Neural cell (in vitro differentiated cells): ENCODE results near the gene MAGI1. TPM values are rescaled to one million over a fixed set of nuclear protein-coding genes. Genes with fewer than 3 reads are reported as not detected.

Experiments used
- H2AFZ ChIP-seq: fragments of 200-600, 300-800 bp; sonication (generic), shearing (Covaris generic); 2 replicates; pipeline ENCODE4 v1.6.0; 2014; ENCODE audit warnings: low read depth, mild to moderate bottlenecking, antibody characterized with exemption, low read length, moderate library complexity
- H3F3A ChIP-seq: fragments of 200-600 bp; shearing (Covaris generic); 2 replicates; pipeline ENCODE4 v1.6.1; 2016; ENCODE audit warnings: mild to moderate bottlenecking, moderate library complexity, mixed read lengths, antibody characterized with exemption, low read length; ENCODE audit not compliant: insufficient read depth, poor library complexity, severe bottlenecking
- H3K27ac ChIP-seq: fragments of 200-600, 300-800 bp; sonication (generic), shearing (Covaris generic); 2 replicates; pipeline ENCODE4 v1.5.1; 2014; ENCODE audit warnings: mild to moderate bottlenecking, low read length, moderate library complexity
- H3K27me3 ChIP-seq: fragments of 300-800, 200-600 bp; sonication (generic), shearing (Covaris generic); 2 replicates; pipeline ENCODE4 v1.6.0; 2014; ENCODE audit warnings: mild to moderate bottlenecking, low read depth, low read length, moderate library complexity; ENCODE audit not compliant: insufficient read depth
- H3K36me3 ChIP-seq: fragments of 300-800, 200-600 bp; sonication (generic), shearing (Covaris generic); 2 replicates; pipeline ENCODE4 v1.5.1; 2014; ENCODE audit warnings: mild to moderate bottlenecking, antibody characterized with exemption, low read length, moderate library complexity; ENCODE audit not compliant: insufficient read depth
- H3K4me2 ChIP-seq: fragments of 300-800, 200-600 bp; sonication (generic), shearing (Covaris generic); 2 replicates; pipeline ENCODE4 v1.6.0; 2014; ENCODE audit warnings: mild to moderate bottlenecking, low read length
- H3K4me3 ChIP-seq: fragments of 300-800, 200-600 bp; sonication (generic), shearing (Covaris generic); 2 replicates; pipeline ENCODE4 v1.5.1; 2014; ENCODE audit warnings: mild to moderate bottlenecking, low read length, moderate library complexity
- H3K79me2 ChIP-seq: fragments of 200-600 bp; shearing (Covaris generic); replicated peaks from 2 replicates; pipeline ENCODE4 v1.6.0; 2014; ENCODE audit warnings: mild to moderate bottlenecking, low read length, moderate library complexity; ENCODE audit not compliant: insufficient read depth
- H3K9ac ChIP-seq: fragments of 300-800, 200-600 bp; sonication (generic), shearing (Covaris generic); 2 replicates; pipeline ENCODE4 v1.6.1; 2016; ENCODE audit warnings: mild to moderate bottlenecking, low read length, mixed read lengths
- H3K9me2 ChIP-seq: fragments of 200-600 bp; shearing (Covaris generic); 2 replicates; pipeline ENCODE4 v1.6.1; 2016; ENCODE audit warnings: mild to moderate bottlenecking, low read length, mixed read lengths; ENCODE audit not compliant: insufficient read depth
- H3K9me3 ChIP-seq: fragments of 200-600, 300-800 bp; sonication (generic), shearing (Covaris generic); 2 replicates; pipeline ENCODE4 v1.6.1; 2016; ENCODE audit warnings: mild to moderate bottlenecking, mixed run types, low read length, moderate library complexity, mixed read lengths
- H4K20me1 ChIP-seq: fragments of 200-600 bp; shearing (Covaris generic); 2 replicates; pipeline ENCODE4 v1.6.1; 2016; ENCODE audit warnings: mild to moderate bottlenecking, mixed run types; ENCODE audit not compliant: insufficient read depth
- CTCF ChIP-seq: fragments of 450-650 bp; IDR thresholded peaks from 2 replicates; pipeline ENCODE4 v1.5.1; 2014; ENCODE audit warnings: antibody characterized with exemption, mild to moderate bottlenecking, moderate library complexity; ENCODE audit not compliant: poor library complexity, severe bottlenecking
- EP300 ChIP-seq: fragments of 450-650 bp; conservative IDR thresholded peaks from 2 replicates; pipeline ENCODE4 v1.6.1; 2014; ENCODE audit warnings: antibody characterized with exemption, mild to moderate bottlenecking, moderate library complexity; ENCODE audit not compliant: poor library complexity, severe bottlenecking
- EZH2 ChIP-seq: fragments of 200-600, 300-800 bp; shearing (Covaris generic), sonication (generic); IDR thresholded peaks from 2 replicates; pipeline ENCODE4 v1.6.1; 2014; ENCODE audit warnings: antibody characterized with exemption, low read length, borderline replicate concordance, mild to moderate bottlenecking; ENCODE audit not compliant: insufficient read depth, poor library complexity, severe bottlenecking
- MXI1 ChIP-seq: fragments of 450-650 bp; conservative IDR thresholded peaks from 2 replicates; pipeline ENCODE4 v1.6.1; 2014; ENCODE audit warnings: antibody characterized with exemption, mild to moderate bottlenecking; ENCODE audit not compliant: poor library complexity, severe bottlenecking
- POLR2AphosphoS5 ChIP-seq: IDR thresholded peaks from 2 replicates; pipeline ENCODE4 v1.6.1; 2012
- RAD21 ChIP-seq: fragments of 450-650 bp; conservative IDR thresholded peaks from 2 replicates; pipeline ENCODE4 v1.6.1; 2014; ENCODE audit warnings: antibody characterized with exemption, mild to moderate bottlenecking, moderate library complexity
- REST ChIP-seq: IDR thresholded peaks from 2 replicates; pipeline ENCODE4 v1.6.1; 2012; ENCODE audit warnings: borderline replicate concordance
- SMC3 ChIP-seq: fragments of 450-650 bp; conservative IDR thresholded peaks from 2 replicates; pipeline ENCODE4 v1.6.1; 2014; ENCODE audit warnings: antibody characterized with exemption, mild to moderate bottlenecking, moderate library complexity; ENCODE audit not compliant: poor library complexity
- TAF1 ChIP-seq: IDR thresholded peaks from 2 replicates; pipeline ENCODE4 v1.6.1; 2012; ENCODE audit warnings: low read depth
- polyA plus RNA-seq: library from polyadenylated mRNA; depleted of rRNA; stranded (reverse); fragments of >200 nt; gene quantifications from 2 replicates; pipeline ENCODE4 v1.2.3, GENCODE V29; 2014

MAGI1 gene
- polyA plus RNA-seq, 1 donor from 2014 or later: 44.7 TPM

- Histone ChIP-seq H3K27me3 (no peaks in the 10 kb centered on the region), H2AFZ (no peak overlapping the region), H3K4me3 (no peak overlapping the region), H3K9ac (no peak overlapping the region), H3K9me2 (no peaks in the 10 kb centered on the region), H3K27ac (no peak overlapping the region), H3F3A (no peaks in the 10 kb centered on the region), H3K9me3 (no peaks in the 10 kb centered on the region), H3K4me2 (no peak overlapping the region), H3K36me3 (no peaks in the 10 kb centered on the region), H3K79me2 (no peaks in the 10 kb centered on the region), H4K20me1 (no peaks in the 10 kb centered on the region)
- TF ChIP-seq TAF1 (no peak), MXI1 (no peak)
These were observed 362.1 kb downstream of the MAGI1 start for GRCh38 chr3:65676580-65676979.

GRCh38 chr3:65675011-65675410 is 363.7 kb downstream of the MAGI1 start:
- TF ChIP-seq EZH2 (no peak), RAD21 (no peak), CTCF (no peak), TAF1 (no peak), SMC3 (no peak), REST (no peak), MXI1 (no peak), POLR2AphosphoS5 (no peak), EP300 (no peak)
- no peaks in the 10 kb centered on the region for H4K20me1 ChIP-seq

GRCh38 chr3:65674226-65674625 is 364.5 kb downstream of the MAGI1 start:
- Histone ChIP-seq H3K9me2 (no peaks in the 10 kb centered on the region), H3F3A (no peaks in the 10 kb centered on the region), H3K9me3 (no peaks in the 10 kb centered on the region), H3K36me3 (no peaks in the 10 kb centered on the region), H4K20me1 (no peaks in the 10 kb centered on the region), H3K27ac (no peak overlapping the region), H2AFZ (no peak overlapping the region), H3K9ac (no peak overlapping the region), H3K79me2 (no peaks in the 10 kb centered on the region), H3K4me2 (no peak overlapping the region), H3K4me3 (no peak overlapping the region), H3K27me3 (no peaks in the 10 kb centered on the region)
- TF ChIP-seq MXI1 (no peak), EP300 (no peak), EZH2 (no peak), CTCF (no peak), SMC3 (no peak), REST (no peak), POLR2AphosphoS5 (no peak), RAD21 (no peak), TAF1 (no peak)

More at GRCh38 chr3:65675011-65675410, 363.7 kb downstream of the MAGI1 start:
- H3K9me2 ChIP-seq: no peaks in the 10 kb centered on the region
- no peaks in the 10 kb centered on the region for H3K9me3 ChIP-seq
- H3K27ac ChIP-seq: no peak overlapping the region
- H3K27me3 ChIP-seq: no peaks in the 10 kb centered on the region
- no peak overlapping the region for H3K4me2 ChIP-seq
- no peaks in the 10 kb centered on the region for H3F3A ChIP-seq
- no peak overlapping the region for H2AFZ ChIP-seq
- no peaks in the 10 kb centered on the region for H3K36me3 ChIP-seq
- no peak overlapping the region for H3K9ac ChIP-seq
- no peaks in the 10 kb centered on the region for H3K79me2 ChIP-seq
- H3K4me3 ChIP-seq: no peak overlapping the region
